Measurements from ENCODE around the gene MC1R.
"Not testable (repeated sequence)": the region's sequence is repeated elsewhere in the genome, so short reads cannot be mapped to it uniquely, and the experiment has no call there.

MC1R gene

DNA sequence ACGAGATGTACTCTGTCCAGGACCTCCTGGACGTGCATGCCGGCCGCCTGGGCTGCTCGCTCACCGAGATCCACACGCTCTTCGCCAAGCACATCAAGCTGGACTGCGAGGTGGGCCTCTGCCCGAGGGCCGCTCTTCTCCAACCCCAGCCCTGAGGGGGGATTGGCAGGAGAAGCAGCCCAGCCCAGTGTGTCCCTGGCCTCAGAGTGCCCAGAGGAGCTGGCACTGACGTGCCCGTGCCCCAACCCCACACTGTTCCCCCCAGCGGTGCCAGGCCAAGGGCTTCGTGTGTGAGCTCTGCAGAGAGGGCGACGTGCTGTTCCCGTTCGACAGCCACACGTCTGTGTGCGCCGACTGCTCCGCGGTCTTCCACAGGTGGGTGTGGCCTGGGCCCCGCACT, 45.5 kb downstream of the MC1R start:
- DNase-seq: no peak

DNA sequence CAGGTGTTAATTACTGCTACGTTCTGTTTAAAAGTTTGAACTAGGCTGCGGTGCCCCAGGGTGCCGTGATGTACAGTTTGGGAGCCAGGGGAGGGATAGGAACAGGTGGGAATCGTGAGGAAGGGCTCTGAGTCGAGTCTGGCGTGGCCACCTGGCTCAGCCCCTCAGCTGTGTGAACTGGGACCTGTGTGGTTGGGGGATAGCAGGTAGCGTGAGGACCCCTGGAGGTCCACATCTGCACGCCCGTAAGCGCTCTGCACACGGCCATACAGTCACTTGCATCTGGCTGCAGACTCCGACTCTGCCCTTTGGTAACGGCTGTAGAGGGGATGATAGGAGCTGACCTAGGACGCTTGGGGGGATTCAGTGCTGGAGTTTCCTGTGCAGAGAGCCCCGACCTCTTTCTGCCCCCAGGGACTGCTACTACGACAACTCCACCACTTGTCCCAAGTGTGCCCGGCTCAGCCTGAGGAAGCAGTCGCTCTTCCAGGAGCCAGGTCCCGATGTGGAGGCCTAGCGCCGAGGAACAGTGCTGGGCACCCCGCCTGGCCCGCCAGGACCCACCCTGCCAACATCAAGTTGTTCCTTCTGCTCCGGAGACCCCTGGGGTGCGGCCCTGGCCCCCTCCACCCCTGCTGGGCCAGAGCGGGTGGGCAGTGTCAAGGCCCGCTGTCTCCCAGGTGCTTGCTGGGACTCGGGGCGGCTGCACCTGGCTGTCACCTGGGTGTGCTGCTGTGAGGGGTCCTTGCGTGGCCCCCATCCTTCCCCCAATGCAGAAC, 47.0 kb downstream of the MC1R start:
- DNase-seq: no peak

- no peak for DNase-seq
Measured at GRCh38 chr16:89966756-89967155, 48.1 kb downstream of the MC1R start.

DNA sequence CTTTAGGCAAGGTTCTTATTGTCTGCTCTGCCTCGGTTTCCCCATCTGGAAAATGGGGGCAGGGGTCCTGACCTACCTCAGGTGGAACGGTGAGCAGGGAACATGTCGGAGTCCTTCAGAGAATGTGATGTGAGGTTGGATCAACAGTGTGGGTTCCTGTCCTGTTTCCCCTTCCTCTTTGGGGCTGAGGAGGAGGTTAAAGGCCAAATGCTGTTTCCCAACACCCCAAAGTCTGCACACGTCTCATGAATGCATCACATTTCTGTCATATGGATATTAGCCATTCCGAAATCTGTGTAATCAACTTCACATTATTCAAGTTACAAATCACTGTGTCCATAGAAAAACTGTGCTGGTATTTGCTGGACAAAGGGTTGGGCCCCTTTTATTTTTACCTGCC, 48.8 kb downstream of the MC1R start:
- not testable (repeated sequence) for DNase-seq

- not testable (repeated sequence) for DNase-seq
Measured at GRCh38 chr16:89968074-89968473, 49.4 kb downstream of the MC1R start.

GRCh38 chr16:89969741-89970410, 51.2 kb downstream of the MC1R start:
- DNase-seq: no peak

Data from stimulated activated CD4-positive, alpha-beta T cell treated with anti-CD3 and anti-CD28 coated beads, Interleukin-4, amount 100 ng/mL, for 4 hours (primary cell).